HFF-Myc (cell line): ENCODE measurements around the gene GNL3.
"Not testable (repeated sequence)": the region's sequence is repeated elsewhere in the genome, so short reads cannot be mapped to it uniquely, and the experiment has no call there.

Source experiments
- DNase-seq: peaks from one replicate; pipeline ENCODE4 v3.0.0-alpha.2; 2011; ENCODE audit warnings: low read depth; ENCODE audit errors: extremely low read depth
- H3K4me3 ChIP-seq: replicated peaks from 2 replicates; pipeline ENCODE4 v1.5.1; 2011; ENCODE audit warnings: low read depth, mild to moderate bottlenecking, control low read depth, low read length
- TF ChIP-seq, protein P1 (sequence below): IDR thresholded peaks from 2 replicates; pipeline ENCODE4 v1.5.1; 2012; ENCODE audit warnings: mild to moderate bottlenecking, low read depth, low read length, control low read depth; ENCODE audit errors: missing control alignments

GNL3 gene

DNA sequence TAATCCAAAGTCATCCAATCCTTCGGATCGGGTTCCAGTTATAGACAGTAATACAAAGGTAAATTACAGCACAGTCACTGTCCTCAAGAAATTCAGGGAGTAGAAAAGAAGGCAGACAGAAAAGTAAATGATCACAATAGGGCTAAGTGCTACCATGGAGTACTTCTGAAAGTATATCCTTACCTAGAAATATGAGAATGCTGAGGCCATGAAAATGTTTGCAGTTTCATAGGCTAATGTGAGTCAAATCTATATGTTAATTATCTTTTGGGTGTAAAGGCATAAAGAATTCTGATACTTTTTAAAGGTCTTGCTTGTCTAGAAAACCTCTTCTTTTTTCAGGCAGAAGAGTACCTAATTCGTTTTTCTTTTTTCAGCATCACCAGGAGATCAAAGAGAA is 29.9 kb upstream of the GNL3 start:
- TF ChIP-seq, protein P1, sequence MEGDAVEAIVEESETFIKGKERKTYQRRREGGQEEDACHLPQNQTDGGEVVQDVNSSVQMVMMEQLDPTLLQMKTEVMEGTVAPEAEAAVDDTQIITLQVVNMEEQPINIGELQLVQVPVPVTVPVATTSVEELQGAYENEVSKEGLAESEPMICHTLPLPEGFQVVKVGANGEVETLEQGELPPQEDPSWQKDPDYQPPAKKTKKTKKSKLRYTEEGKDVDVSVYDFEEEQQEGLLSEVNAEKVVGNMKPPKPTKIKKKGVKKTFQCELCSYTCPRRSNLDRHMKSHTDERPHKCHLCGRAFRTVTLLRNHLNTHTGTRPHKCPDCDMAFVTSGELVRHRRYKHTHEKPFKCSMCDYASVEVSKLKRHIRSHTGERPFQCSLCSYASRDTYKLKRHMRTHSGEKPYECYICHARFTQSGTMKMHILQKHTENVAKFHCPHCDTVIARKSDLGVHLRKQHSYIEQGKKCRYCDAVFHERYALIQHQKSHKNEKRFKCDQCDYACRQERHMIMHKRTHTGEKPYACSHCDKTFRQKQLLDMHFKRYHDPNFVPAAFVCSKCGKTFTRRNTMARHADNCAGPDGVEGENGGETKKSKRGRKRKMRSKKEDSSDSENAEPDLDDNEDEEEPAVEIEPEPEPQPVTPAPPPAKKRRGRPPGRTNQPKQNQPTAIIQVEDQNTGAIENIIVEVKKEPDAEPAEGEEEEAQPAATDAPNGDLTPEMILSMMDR, result no peak

DNA sequence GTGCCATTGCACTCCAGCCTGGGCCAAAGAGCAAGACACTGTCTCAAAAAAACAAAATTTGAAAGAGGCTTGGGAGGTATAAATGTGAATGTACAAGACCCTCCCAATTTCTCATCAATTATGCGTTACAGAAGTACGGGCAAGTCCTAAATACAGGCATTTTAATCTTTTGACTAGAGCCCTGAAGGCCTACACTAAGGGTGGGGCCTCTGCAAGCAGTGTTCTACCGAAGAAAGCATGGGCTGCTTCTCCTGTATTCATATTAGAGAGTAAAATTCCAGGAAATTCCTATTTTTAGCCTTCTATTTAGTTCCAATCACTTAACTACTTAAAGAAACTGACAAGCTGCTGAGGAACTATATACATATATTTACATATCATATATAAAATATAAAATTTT is 25.8 kb upstream of the GNL3 start:
- no peak for DNase-seq
- no peak overlapping the region for H3K4me3 ChIP-seq
- TF ChIP-seq, protein P1, result no peak

More for the DNA sequence above, 29.9 kb upstream of the GNL3 start:
- no peak overlapping the region for H3K4me3 ChIP-seq
- DNase-seq, result no peak

DNA sequence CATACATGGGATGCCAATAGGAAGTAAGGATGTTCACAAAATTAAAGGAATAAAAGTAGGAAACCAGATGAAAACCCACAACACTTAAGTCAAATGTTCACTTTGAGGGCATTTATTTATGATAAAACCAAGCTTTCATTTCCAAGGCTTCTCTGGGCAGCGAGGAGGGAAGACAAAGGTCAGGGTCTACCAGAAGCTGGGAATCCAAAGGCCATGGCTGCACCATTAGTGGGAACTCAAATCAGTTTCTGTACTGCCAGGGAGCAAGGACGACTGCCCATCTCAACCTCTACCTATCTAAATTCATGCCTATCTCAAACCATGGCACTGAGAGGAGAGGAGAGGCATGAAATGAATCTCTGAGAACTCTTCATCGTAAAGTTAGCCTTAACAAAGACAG is 22.7 kb upstream of the GNL3 start:
- TF ChIP-seq, protein P1, result no peak
- H3K4me3 ChIP-seq, result no peak overlapping the region
- no peak for DNase-seq

DNA sequence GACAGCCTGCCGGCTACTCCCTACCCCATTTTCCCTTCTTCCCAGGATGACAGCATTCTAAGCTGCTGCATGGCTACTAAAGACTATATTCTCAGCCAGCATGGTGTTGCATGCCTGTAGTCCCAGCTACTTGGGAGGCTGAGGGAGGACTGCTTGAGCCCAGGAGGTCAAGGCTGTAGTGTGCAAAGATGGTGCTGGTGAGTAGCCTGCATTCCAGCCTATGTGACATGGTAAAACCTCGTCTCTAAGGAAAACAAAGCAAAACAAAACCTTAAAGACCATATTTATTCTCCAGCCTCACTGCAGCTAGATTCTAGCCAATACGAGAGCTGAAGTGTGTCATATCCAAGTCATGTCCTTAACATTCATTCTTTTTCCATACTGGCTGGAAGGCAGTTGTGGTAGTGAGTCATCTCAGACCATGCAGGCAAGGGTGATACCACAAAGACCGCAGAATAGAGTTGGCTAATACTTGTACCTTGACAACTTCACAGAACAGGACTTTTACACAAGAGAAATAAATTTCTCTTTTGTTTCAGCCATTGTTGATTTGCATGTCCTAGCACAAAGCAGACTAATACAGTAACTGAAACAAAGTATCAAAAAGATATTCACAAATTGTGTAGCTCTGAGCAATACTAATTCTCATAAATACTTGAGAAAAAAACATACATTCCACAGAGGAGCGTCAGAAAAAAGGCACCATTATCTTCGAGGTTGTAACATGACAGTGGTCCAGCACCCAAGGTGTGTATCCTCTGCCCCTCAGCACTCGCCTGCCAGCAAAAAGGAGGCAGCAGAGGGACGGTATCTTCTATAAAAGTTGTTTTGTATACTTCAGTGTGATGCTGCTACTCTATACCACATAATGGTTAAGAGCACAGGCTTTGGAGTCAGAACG is 15.0 kb upstream of the GNL3 start:
- DNase-seq, result peak; percentile 99
- TF ChIP-seq, protein P1, result no peak
- no peak overlapping the region for H3K4me3 ChIP-seq

DNA sequence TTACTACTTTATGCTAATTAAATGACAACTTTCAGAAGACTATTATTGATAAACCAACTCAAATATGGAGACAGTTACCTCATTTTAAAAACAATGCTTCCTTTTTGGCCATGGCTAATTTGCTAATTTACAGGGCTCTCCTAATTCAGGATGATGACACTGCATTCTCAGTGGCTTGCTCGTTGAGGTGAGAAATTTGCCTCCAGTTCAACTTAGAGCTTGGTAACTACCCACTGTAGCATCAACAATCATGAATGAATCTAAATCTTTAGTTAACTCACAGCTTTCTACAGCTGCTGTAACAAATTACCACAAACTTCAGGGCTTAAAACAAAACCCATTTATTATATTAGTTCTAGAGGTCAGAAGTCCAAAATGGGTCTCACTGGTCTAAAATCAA is 14.2 kb upstream of the GNL3 start:
- H3K4me3 ChIP-seq, result no peak overlapping the region
- TF ChIP-seq, protein P1, result no peak
- no peak for DNase-seq

DNA sequence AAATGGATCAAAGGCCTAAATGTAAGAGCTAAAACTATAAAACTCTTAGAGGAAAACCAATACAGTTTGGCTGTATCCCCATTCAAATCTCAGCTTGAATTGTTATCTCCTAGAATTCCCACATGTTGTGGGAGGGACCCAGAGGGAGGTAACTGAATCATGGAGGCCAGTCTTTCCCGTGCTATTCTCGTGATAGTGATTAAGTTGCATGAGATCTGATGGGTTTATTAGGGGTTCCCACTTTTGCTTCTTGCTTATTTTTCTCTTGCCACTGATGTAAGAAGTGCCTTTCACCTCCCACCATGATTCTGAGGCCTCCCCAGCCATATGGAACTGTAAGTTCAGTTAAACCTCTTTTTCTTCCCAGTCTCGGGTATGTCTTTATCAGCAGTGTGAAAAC is 9.6 kb upstream of the GNL3 start:
- not testable (repeated sequence) for H3K4me3 ChIP-seq, DNase-seq

DNA sequence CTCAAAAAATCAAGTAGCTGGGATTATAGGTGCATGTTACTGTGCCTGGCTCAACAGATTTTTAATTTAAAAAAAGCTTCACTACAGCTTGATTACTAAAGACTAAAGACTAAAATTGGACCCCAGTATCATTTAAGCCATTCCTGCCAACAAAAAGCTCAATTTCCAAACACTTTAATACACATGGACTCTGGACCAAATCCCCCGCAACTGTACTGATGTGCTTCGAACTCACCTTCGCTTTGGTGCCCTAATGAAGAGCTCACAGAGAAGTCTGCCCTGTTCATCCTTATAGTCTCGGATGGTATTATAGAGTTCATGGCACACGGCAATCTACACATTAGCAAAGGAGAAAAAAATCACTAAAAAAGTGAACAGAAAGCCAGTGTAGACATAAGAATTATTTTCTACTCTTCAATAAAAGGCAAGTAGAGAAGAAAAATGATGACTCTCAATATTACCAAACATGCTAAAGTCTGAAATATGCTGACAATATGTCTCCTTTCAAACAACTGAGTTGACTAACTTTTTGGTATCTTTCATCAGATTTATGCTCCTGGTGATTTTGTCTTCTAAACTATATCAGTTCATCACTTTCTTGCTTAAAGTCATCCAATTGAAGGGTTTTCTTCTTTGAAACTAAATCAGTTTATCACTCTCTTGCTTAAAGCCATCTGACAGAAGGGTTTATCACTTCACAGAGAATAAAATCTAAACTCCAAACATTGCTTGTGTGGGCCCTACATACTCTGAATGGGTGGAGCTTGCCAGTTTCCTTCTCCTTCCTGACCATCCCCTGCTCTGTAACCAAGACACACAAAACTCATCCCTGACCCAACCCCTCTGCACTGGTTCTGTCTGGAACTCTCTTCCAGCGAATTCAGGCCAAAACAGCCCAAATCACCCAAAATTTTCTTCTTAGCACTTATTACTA is 7.3 kb upstream of the GNL3 start:
- no peak for DNase-seq
- H3K4me3 ChIP-seq, result no peak overlapping the region
- TF ChIP-seq, protein P1, result no peak
